ENCODE measurements around the gene TSPO.
"Not testable (repeated sequence)": the region's sequence is repeated elsewhere in the genome, so short reads cannot be mapped to it uniquely, and the experiment has no call there.

The TSPO gene

GRCh38 chr22:43133401-43133800 is 18.0 kb upstream of the TSPO start:
- peaks cover 66% of the 10 kb centered on the region for H3K36me3 ChIP-seq (ENCODE audit: insufficient read depth, low read length)
- no peaks in the 10 kb centered on the region for H3K9me3 ChIP-seq (ENCODE audit: insufficient read depth, low read depth, low read length)
- H3K4me3 ChIP-seq (ENCODE audit: low read length): no peak overlapping the region
- H3K27me3 ChIP-seq (ENCODE audit: insufficient read depth, low read length): no peaks in the 10 kb centered on the region
- WGBS: 85% methylated on average over 9 of the region's 9 CpGs
- H3K4me1 ChIP-seq (ENCODE audit: insufficient read depth, low read length): 0 out of 2 replicates have a peak, but pooled peaks cover 4% of the 10 kb centered on the region
- H3K27ac ChIP-seq (ENCODE audit: low read depth, low read length): no peak overlapping the region
- no peak overlapping the region for H3K9ac ChIP-seq (ENCODE audit: low read depth, low read length)

- Histone ChIP-seq H3K27me3 (ENCODE audit: insufficient read depth, low read length) (no peaks in the 10 kb centered on the region), H3K9me3 (ENCODE audit: insufficient read depth, low read depth, low read length) (no peaks in the 10 kb centered on the region), H3K27ac (ENCODE audit: low read depth, low read length) (no peak overlapping the region), H3K4me3 (ENCODE audit: low read length) (no peak overlapping the region), H3K36me3 (ENCODE audit: insufficient read depth, low read length) (peaks cover 73% of the 10 kb centered on the region), H3K4me1 (ENCODE audit: insufficient read depth, low read length) (no peaks in the 10 kb centered on the region), H3K9ac (ENCODE audit: low read depth, low read length) (no peak overlapping the region)
- 95% methylated on average over 4 of the region's 4 CpGs for WGBS
These were observed 16.8 kb upstream of the TSPO start for GRCh38 chr22:43134553-43134952.

- Histone ChIP-seq H3K9me3 (ENCODE audit: insufficient read depth, low read depth, low read length) (no peaks in the 10 kb centered on the region), H3K4me3 (ENCODE audit: low read length) (no peak overlapping the region), H3K27me3 (ENCODE audit: insufficient read depth, low read length) (no peaks in the 10 kb centered on the region), H3K4me1 (ENCODE audit: insufficient read depth, low read length) (no peaks in the 10 kb centered on the region), H3K36me3 (ENCODE audit: insufficient read depth, low read length) (peaks cover 83% of the 10 kb centered on the region), H3K9ac (ENCODE audit: low read depth, low read length) (no peak overlapping the region), H3K27ac (ENCODE audit: low read depth, low read length) (no peak overlapping the region)
- WGBS: 89% methylated on average over 5 of the region's 5 CpGs
These were observed 15.8 kb upstream of the TSPO start for GRCh38 chr22:43135565-43135964.

- H3K36me3 ChIP-seq (ENCODE audit: insufficient read depth, low read length): peaks cover 87% of the 10 kb centered on the region
- H3K27me3 ChIP-seq (ENCODE audit: insufficient read depth, low read length): no peaks in the 10 kb centered on the region
- H3K4me3 ChIP-seq (ENCODE audit: low read length): no peak overlapping the region
- no peak overlapping the region for H3K9ac ChIP-seq (ENCODE audit: low read depth, low read length)
- WGBS: 78% methylated on average over 9 of the region's 9 CpGs
- no peaks in the 10 kb centered on the region for H3K9me3 ChIP-seq (ENCODE audit: insufficient read depth, low read depth, low read length)
- no peaks in the 10 kb centered on the region for H3K4me1 ChIP-seq (ENCODE audit: insufficient read depth, low read length)
- no peak overlapping the region for H3K27ac ChIP-seq (ENCODE audit: low read depth, low read length)
These were observed 15.1 kb upstream of the TSPO start for GRCh38 chr22:43136255-43136654.

- Histone ChIP-seq H3K36me3 (ENCODE audit: insufficient read depth, low read length) (peaks cover 82% of the 10 kb centered on the region), H3K4me3 (ENCODE audit: low read length) (no peak overlapping the region), H3K4me1 (ENCODE audit: insufficient read depth, low read length) (no peaks in the 10 kb centered on the region), H3K9ac (ENCODE audit: low read depth, low read length) (no peak overlapping the region), H3K27me3 (ENCODE audit: insufficient read depth, low read length) (no peaks in the 10 kb centered on the region), H3K9me3 (ENCODE audit: insufficient read depth, low read depth, low read length) (no peaks in the 10 kb centered on the region), H3K27ac (ENCODE audit: low read depth, low read length) (no peak overlapping the region)
- 94% methylated on average over 10 of the region's 10 CpGs for WGBS
These were observed 14.6 kb upstream of the TSPO start for GRCh38 chr22:43136801-43137200.

- peak within 1 kb of the TSS; percentile 40; the same call in 1 of the 2 replicates for H3K27ac ChIP-seq (ENCODE audit: low read depth, low read length)
- peak within 1 kb of the TSS; percentile 88 for H3K4me3 ChIP-seq (ENCODE audit: low read length)
- H3K27me3 ChIP-seq (ENCODE audit: insufficient read depth, low read length): no peaks in the 10 kb centered on the region
- H3K9me3 ChIP-seq (ENCODE audit: insufficient read depth, low read depth, low read length): no peaks in the 10 kb centered on the region
- peak within 1 kb of the TSS; percentile 73 for H3K9ac ChIP-seq (ENCODE audit: low read depth, low read length)
- WGBS: 1% methylated on average over 83 of the region's 83 CpGs
- no peaks in the 10 kb centered on the region for H3K4me1 ChIP-seq (ENCODE audit: insufficient read depth, low read length)
- H3K36me3 ChIP-seq (ENCODE audit: insufficient read depth, low read length): peaks cover 28% of the 10 kb centered on the region
These were observed 8.3 kb upstream of the TSPO start, which contains the start of gene MCAT for GRCh38 chr22:43142880-43143562. Gene MCAT (minus strand): TSS chr22:43143398. CDS start chr22:43143348, 50 bp downstream.

- Histone ChIP-seq H3K4me1 (ENCODE audit: insufficient read depth, low read length) (no peaks in the 10 kb centered on the region), H3K36me3 (ENCODE audit: insufficient read depth, low read length) (peaks cover 14% of the 10 kb centered on the region), H3K27ac (ENCODE audit: low read depth, low read length) (no peak overlapping the region), H3K9ac (ENCODE audit: low read depth, low read length) (no peak overlapping the region), H3K9me3 (ENCODE audit: insufficient read depth, low read depth, low read length) (no peaks in the 10 kb centered on the region), H3K4me3 (ENCODE audit: low read length) (no peak overlapping the region), H3K27me3 (ENCODE audit: insufficient read depth, low read length) (no peaks in the 10 kb centered on the region; the same call in 1 of the 2 replicates)
- 100% methylated on average over 3 of the region's 3 CpGs for WGBS
These were observed 6.4 kb upstream of the TSPO start for GRCh38 chr22:43144949-43145348.

GRCh38 chr22:43145371-43145770 is 6.0 kb upstream of the TSPO start:
- not testable (repeated sequence) for H3K27me3 ChIP-seq (ENCODE audit: insufficient read depth, low read length); H3K4me3 ChIP-seq (ENCODE audit: low read length)

GRCh38 chr22:43146332-43146731 is 5.0 kb upstream of the TSPO start:
- not testable (repeated sequence) for H3K4me3 ChIP-seq (ENCODE audit: low read length); H3K27ac ChIP-seq (ENCODE audit: low read depth, low read length); H3K4me1 ChIP-seq (ENCODE audit: insufficient read depth, low read length); H3K27me3 ChIP-seq (ENCODE audit: insufficient read depth, low read length); H3K9ac ChIP-seq (ENCODE audit: low read depth, low read length); H3K9me3 ChIP-seq (ENCODE audit: insufficient read depth, low read depth, low read length); H3K36me3 ChIP-seq (ENCODE audit: insufficient read depth, low read length)
- WGBS: 94% methylated on average over 14 of the region's 15 CpGs

More at GRCh38 chr22:43145371-43145770, 6.0 kb upstream of the TSPO start:
- not testable (repeated sequence) for H3K27ac ChIP-seq (ENCODE audit: low read depth, low read length); H3K4me1 ChIP-seq (ENCODE audit: insufficient read depth, low read length); H3K36me3 ChIP-seq (ENCODE audit: insufficient read depth, low read length); H3K9me3 ChIP-seq (ENCODE audit: insufficient read depth, low read depth, low read length); H3K9ac ChIP-seq (ENCODE audit: low read depth, low read length)
- 91% methylated on average over 8 of the region's 8 CpGs for WGBS

GRCh38 chr22:43147821-43148220 is 3.5 kb upstream of the TSPO start:
- no peaks in the 10 kb centered on the region for H3K36me3 ChIP-seq (ENCODE audit: insufficient read depth, low read length)
- no peak overlapping the region for H3K4me3 ChIP-seq (ENCODE audit: low read length)
- peaks cover 10% of the 10 kb centered on the region; the same call in 1 of the 2 replicates for H3K4me1 ChIP-seq (ENCODE audit: insufficient read depth, low read length)
- no peaks in the 10 kb centered on the region for H3K9me3 ChIP-seq (ENCODE audit: insufficient read depth, low read depth, low read length)
- H3K27ac ChIP-seq (ENCODE audit: low read depth, low read length): no peak overlapping the region
- H3K27me3 ChIP-seq (ENCODE audit: insufficient read depth, low read length): peaks cover 21% of the 10 kb centered on the region
- no peak overlapping the region for H3K9ac ChIP-seq (ENCODE audit: low read depth, low read length)
- WGBS: 94% methylated on average over 8 of the region's 8 CpGs

GRCh38 chr22:43148581-43148980 is 2.8 kb upstream of the TSPO start:
- Histone ChIP-seq H3K27ac (ENCODE audit: low read depth, low read length) (no peak overlapping the region), H3K36me3 (ENCODE audit: insufficient read depth, low read length) (no peaks in the 10 kb centered on the region), H3K27me3 (ENCODE audit: insufficient read depth, low read length) (peaks cover 21% of the 10 kb centered on the region), H3K9me3 (ENCODE audit: insufficient read depth, low read depth, low read length) (no peaks in the 10 kb centered on the region), H3K4me1 (ENCODE audit: insufficient read depth, low read length) (peaks cover 10% of the 10 kb centered on the region; the same call in 1 of the 2 replicates), H3K4me3 (ENCODE audit: low read length) (no peak overlapping the region), H3K9ac (ENCODE audit: low read depth, low read length) (no peak overlapping the region)
- 77% methylated on average over 6 of the region's 6 CpGs for WGBS
